ENCODE measurements around the gene DOK1. TPM values are rescaled to one million over a fixed set of nuclear protein-coding genes. Genes with fewer than 3 reads are reported as not detected.
A peak's percentile ranks its signal among the peaks of the same experiment; 100 is the strongest.

Gene DOK1
- total RNA-seq, 6 experiments from 2014 or later = 17.3 to 38.4 (median 31.5) TPM

DNA sequence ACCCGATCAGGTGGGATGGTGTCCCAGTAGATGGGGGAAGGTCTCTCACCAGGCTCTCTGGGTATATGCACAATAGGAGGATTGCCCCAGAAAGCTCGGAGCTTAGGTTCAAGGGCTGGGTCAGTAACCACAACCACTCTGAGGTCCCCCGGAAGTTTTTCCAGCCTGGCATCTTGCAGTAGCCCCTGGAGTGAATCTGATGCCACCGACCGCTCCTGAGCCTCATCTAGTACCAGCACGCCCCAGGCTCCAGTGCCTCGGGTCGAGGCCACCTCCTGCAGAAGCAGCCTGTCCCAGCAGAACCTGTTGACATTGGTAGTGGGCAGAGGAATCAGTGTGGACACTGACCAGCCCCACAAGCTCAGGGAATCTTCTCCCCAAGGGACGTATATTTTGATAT, 30.5 kb upstream of the DOK1 start:
- peaks cover 15% of the 10 kb centered on the region for H3K4me1 Mint-ChIP-seq (ENCODE audit: low read depth)
- no peak overlapping the region for H3K4me3 Mint-ChIP-seq
- no peak for DNase-seq

DNA sequence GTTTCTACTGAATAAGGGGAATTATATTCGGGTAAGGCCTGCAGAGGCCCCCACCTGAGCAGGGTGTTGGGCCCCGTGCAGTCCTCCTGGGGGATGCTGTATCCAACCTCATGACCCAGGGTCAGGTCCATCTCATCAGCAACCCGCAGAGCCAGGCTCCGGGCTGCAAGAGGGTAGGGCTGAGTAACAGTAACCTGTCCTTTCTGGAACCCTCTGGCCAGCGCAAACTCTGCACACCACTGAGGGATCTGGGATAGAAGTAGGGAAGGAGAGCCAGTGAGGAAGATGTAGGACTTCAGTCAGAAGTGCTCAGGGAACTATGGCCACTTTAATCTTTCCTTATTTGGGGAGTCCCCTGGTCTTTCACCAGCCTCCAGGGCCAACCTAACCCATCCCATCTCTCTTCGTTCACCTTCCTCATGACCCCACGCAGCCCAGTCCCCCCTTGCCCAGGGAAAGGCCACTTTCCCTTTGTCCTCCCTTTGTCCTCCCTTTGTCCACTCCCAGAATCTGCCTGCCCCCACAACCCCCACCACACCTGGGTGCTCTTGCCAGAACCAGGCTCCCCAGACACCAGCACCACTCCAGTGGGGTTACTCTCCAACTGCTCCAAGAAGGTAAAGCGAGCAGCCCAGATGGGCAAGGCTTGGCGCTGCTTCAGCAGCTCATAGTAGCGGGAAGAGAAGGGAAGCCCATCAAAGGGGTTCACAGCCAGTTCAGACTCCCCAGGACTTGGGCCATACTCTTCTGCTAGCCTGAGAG, 29.4 kb upstream of the DOK1 start:
- TF ChIP-seq, protein P1, sequence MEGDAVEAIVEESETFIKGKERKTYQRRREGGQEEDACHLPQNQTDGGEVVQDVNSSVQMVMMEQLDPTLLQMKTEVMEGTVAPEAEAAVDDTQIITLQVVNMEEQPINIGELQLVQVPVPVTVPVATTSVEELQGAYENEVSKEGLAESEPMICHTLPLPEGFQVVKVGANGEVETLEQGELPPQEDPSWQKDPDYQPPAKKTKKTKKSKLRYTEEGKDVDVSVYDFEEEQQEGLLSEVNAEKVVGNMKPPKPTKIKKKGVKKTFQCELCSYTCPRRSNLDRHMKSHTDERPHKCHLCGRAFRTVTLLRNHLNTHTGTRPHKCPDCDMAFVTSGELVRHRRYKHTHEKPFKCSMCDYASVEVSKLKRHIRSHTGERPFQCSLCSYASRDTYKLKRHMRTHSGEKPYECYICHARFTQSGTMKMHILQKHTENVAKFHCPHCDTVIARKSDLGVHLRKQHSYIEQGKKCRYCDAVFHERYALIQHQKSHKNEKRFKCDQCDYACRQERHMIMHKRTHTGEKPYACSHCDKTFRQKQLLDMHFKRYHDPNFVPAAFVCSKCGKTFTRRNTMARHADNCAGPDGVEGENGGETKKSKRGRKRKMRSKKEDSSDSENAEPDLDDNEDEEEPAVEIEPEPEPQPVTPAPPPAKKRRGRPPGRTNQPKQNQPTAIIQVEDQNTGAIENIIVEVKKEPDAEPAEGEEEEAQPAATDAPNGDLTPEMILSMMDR (IDR thresholded peaks at IDR 0.05) = no peak
- peaks cover 30% of the 10 kb centered on the region for H3K36me3 Mint-ChIP-seq (ENCODE audit: low read depth)
- DNase-seq = no peak
- H3K4me1 Mint-ChIP-seq (ENCODE audit: low read depth) = peaks cover 15% of the 10 kb centered on the region
- peaks cover 11% of the 10 kb centered on the region for H3K27me3 Mint-ChIP-seq (ENCODE audit: insufficient read depth)
- no peaks in the 10 kb centered on the region for H3K9me3 Mint-ChIP-seq
- H3K4me3 Mint-ChIP-seq = no peak overlapping the region
- H3K27ac Mint-ChIP-seq = no peak overlapping the region

More for the DNA sequence above, 30.5 kb upstream of the DOK1 start:
- Mint-ChIP-seq H3K27me3 (ENCODE audit: insufficient read depth) (peaks cover 18% of the 10 kb centered on the region), H3K27ac (no peak overlapping the region), H3K9me3 (no peaks in the 10 kb centered on the region), H3K36me3 (ENCODE audit: low read depth) (peaks cover 28% of the 10 kb centered on the region)
- TF ChIP-seq, protein P1 (IDR thresholded peaks at IDR 0.05) = no peak

DNA sequence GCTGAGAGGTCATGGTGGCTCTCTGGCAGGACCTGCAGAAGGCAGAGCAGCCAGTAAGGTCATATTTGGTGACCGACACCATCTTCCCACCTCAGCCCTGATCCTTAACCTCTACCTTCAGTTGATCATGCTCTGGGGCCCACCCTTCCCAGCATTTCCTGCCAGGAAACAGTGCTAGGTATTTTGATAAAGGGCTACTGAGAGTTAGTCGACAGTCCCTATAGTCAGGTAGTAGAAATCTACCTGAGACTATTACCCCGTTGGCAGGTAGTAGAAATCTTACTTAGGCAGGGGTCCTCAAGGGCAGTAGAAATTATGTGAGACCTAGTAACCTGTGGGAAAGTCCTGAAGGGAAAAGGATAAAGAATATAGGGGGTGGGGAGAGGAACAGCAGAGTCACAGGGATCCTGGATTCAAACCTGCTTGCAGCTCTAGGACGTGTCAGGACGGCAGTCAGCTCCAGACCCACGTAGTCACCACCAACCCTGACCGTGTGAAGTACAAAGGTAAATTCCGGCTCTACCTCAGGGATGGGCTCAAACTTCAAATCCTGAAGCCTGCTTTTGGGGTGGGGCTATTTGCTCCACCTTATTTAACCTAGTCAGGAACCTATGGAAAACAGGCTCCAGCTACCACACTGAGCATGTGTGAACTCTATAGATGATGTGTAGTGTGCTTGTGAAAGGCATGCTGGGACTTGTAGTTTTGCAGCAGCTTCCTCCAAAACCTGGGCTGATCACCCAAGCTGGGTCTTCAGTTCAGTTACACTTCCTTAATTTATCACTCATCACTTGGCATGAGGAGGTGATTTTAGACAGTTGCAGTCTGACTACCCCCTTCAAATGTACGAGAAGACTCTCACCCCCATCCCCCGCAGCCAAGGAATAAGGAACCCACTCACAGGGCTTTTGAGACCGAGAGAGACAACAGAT, 28.5 kb upstream of the DOK1 start, which contains the start of gene DQX1:
TSS of gene DQX1 (minus strand) at position 515 of the 932 bp plus-strand sequence. CDS start at position 13, 502 bp downstream.
- Mint-ChIP-seq H3K9me3 (no peaks in the 10 kb centered on the region), H3K36me3 (ENCODE audit: low read depth) (peaks cover 30% of the 10 kb centered on the region), H3K27ac (no peak within 1 kb of the TSS), H3K4me3 (peak within 1 kb of the TSS; percentile 33; the same call in 1 of the 2 replicates), H3K4me1 (ENCODE audit: low read depth) (peaks cover 19% of the 10 kb centered on the region), H3K27me3 (ENCODE audit: insufficient read depth) (peaks cover 6% of the 10 kb centered on the region)
- TF ChIP-seq, protein P1 (IDR thresholded peaks at IDR 0.05) = no peak
- no peak for DNase-seq

DNA sequence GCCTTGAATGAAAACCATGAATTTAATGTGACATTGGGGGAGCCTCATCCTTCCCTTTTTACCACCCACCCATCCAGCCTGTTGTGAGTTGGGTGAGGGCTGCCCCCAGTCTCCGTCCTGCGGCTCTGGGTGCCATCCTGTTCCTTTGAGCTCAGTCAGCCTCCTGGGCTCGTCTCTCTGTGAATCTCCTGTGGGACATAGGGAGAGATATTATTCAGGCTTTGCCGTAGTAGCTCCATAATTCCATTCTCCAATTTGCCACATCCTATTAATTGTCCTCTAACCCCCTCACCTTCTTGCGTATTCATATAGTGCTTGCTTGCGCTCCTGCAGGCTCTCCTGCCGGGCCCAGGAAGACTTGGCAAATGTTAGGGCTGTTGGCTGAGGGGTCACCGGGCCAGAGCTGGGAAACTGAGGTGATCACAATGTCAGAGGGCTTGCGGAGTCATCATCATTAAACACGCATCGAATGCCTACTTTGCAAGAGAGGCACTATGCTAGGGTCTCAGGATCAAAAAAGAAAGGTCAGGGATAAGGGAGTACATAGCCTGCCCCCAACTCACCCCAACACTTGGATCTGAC, 27.8 kb upstream of the DOK1 start:
- DNase-seq = no peak
- H3K36me3 Mint-ChIP-seq (ENCODE audit: low read depth) = peaks cover 30% of the 10 kb centered on the region
- H3K27me3 Mint-ChIP-seq (ENCODE audit: insufficient read depth) = peaks cover 6% of the 10 kb centered on the region
- no peaks in the 10 kb centered on the region for H3K9me3 Mint-ChIP-seq
- H3K4me3 Mint-ChIP-seq = no peak overlapping the region
- TF ChIP-seq, protein P1 (IDR thresholded peaks at IDR 0.05) = no peak
- no peak overlapping the region for H3K27ac Mint-ChIP-seq
- H3K4me1 Mint-ChIP-seq (ENCODE audit: low read depth) = peaks cover 27% of the 10 kb centered on the region

DNA sequence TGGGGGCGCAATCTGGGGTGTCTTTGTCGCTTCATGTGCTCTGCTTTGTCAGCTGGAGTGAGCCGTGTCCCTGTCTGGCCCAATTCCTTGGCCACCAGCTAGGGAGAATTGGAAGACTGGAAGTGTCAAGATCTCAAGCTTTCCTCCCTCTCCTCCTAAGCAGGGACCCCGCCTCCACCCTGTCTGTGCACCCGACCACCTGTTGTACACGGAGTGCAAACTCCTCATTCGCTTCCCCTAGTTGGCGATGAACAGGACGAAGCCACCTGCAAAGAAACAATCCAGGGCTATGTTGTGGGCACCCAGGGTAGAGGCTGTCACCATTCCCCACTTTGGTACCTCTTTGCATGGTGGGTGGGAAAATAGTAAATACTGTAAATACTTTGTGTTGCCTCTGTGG, 26.8 kb upstream of the DOK1 start:
- Mint-ChIP-seq H3K27ac (no peak overlapping the region), H3K4me3 (peak overlapping the region; percentile 100), H3K27me3 (ENCODE audit: insufficient read depth) (peaks cover 6% of the 10 kb centered on the region), H3K4me1 (ENCODE audit: low read depth) (peaks cover 37% of the 10 kb centered on the region), H3K9me3 (no peaks in the 10 kb centered on the region), H3K36me3 (ENCODE audit: low read depth) (peaks cover 39% of the 10 kb centered on the region)
- TF ChIP-seq, protein P1 (IDR thresholded peaks at IDR 0.05) = no peak
- no peak for DNase-seq

All from HFFc6 (cell line).